ENCODE measurements around the gene FOXD2.

- TF ChIP-seq CTCF (IDR thresholded peaks at IDR 0.05), result no peak
- no peak for TF ChIP-seq POLR2A (IDR thresholded peaks at IDR 0.05)
Measured at GRCh38 chr1:47459253-47459788, 21.5 kb downstream of the FOXD2 start.
